K562 (cell line): Measurements from ENCODE around the gene LCN12. TPM values are rescaled to one million over a fixed set of nuclear protein-coding genes. Genes with fewer than 3 reads are reported as not detected.

ENCODE experiments used
- ARHGAP35 ChIP-seq: fragments of 450-650 bp; IDR thresholded peaks from 2 replicates; pipeline ENCODE4 v1.6.1; 2018; ENCODE audit not compliant: partially characterized antibody
- CBFB ChIP-seq: sonication (generic); formaldehyde crosslinking; IDR thresholded peaks from 2 replicates; pipeline ENCODE4 v1.4.0; 2020; ENCODE audit warnings: mild to moderate bottlenecking, missing genetic modification reagents
- NKRF ChIP-seq: fragments of 450-650 bp; IDR thresholded peaks from 2 replicates; pipeline ENCODE4 v1.6.1; 2016; ENCODE audit warnings: borderline replicate concordance
- NR1H2 ChIP-seq: sonication (generic); formaldehyde crosslinking; IDR thresholded peaks from 2 replicates; pipeline ENCODE4 v1.4.0; 2020; ENCODE audit warnings: mild to moderate bottlenecking, missing genetic modification reagents
- ZNF79 ChIP-seq: fragments of 250-450 bp; sonication (Bioruptor Pico); IDR thresholded peaks from 2 replicates; pipeline ENCODE4 v1.4.0; 2020; ENCODE audit warnings: low read depth, mild to moderate bottlenecking, moderate library complexity
- polyA plus RNA-seq, 8 experiments: library from polyadenylated mRNA; depleted of rRNA in 4 of 8; stranded (reverse) in 5 of 8; unstranded in 3 of 8; fragments of >200 nt; fragmentation: Nextera tagmentation in 2 of 8; fragmentation: Illumina TruSeq in 1 of 8; extraction: Ambion mirVana in 2 of 8; extraction: Trizol in 1 of 8; gene quantifications; 2 replicates each; pipeline versions ENCODE4 v1.2.1 to v1.2.3, GENCODE V29; 2011 to 2014; ENCODE audit warnings: inconsistent platforms in 1 of 8, missing spikeins in 1 of 8
- total RNA-seq, 7 experiments: library from RNA; depleted of rRNA in 6 of 7; stranded (reverse); fragments of >200 nt in 6 of 7; fragmentation: Illumina TruSeq in 2 of 7; extraction: Trizol in 2 of 7; gene quantifications; 2 replicates each; pipeline versions ENCODE4 v1.2.1 to v1.2.3, GENCODE V29; 2011 to 2021; ENCODE audit warnings: low replicate concordance in 1 of 7
- TF ChIP-seq, protein P1 (sequence below), 2 experiments: fragments of 450-650 bp; IDR thresholded peaks; 2 replicates each; pipeline ENCODE4 v1.6.1; 2016; ENCODE audit warnings: mild to moderate bottlenecking in 2 of 2, borderline replicate concordance in 1 of 2, low read depth in 1 of 2, moderate library complexity in 1 of 2
- TF ChIP-seq, protein P2 (sequence below): fragments of 150-350 bp; IDR thresholded peaks from 2 replicates; pipeline ENCODE4 v1.6.1; 2014; ENCODE audit warnings: low read depth, mild to moderate bottlenecking, low read length, borderline replicate concordance
- TF ChIP-seq, protein P3 (sequence below): IDR thresholded peaks from 3 replicates; pipeline ENCODE4 v1.6.1; 2011; ENCODE audit warnings: borderline replicate concordance, mild to moderate bottlenecking, moderate library complexity; ENCODE audit not compliant: insufficient read length; ENCODE audit errors: extremely low read depth

Gene LCN12
- total and polyA plus RNA-seq, 9 of the 15 experiments (the other 6 are each of a cell fraction or from before 2014, with no cell fraction given): 0.05 TPM; not detected in 8

DNA sequence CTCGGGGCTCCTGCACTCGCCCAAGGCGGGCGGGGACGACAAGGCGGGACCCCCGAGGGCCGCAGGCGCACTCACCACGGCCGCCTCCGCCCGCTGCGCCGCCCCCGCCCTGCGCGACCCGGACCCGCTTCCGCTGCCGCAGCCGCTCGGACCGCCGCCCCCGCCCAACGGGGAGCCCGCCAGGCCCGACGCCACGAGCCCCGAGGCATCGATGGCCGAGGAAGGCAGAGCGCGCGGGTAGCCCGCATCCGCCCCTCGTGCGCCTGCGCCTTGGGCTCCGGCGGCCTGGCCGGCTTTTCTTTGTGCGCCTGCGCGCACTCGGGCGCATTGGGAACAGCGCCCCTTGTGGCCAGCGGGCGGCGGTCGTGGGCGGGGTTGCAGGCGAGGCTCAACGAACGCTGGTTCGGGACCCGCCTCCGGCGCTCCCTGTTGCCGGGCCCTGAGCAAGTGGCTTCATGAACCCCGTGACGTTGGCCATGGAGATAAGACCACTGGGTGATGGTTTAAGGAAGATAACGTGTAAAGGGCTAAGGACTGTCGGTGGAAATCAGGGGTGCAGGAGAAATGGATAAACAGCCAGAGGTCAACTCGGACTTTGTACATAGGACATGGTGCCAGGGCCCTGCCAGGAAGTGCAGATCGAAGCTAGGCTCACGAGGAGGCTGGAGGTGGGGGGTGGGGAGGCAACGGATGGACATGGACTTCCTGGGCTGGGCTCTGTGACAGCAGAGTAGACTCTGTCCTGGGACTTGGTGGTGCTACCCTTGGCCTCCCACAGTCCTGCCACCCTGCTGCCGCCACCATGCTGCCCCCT, 7.3 kb upstream of the LCN12 start, which contains the start of the genes C8G and FBXW5 (continued):
- TF ChIP-seq NR1H2 (0 out of 2 replicates have a peak, but pooled peaks have one; percentile 72), CBFB (CRISPR knock-in tag) (no peak), NKRF (peak; percentile 50; the same call in 1 of the 2 replicates), ZNF79 (no peak), ARHGAP35 (no peak)
- TF ChIP-seq, protein P1, sequence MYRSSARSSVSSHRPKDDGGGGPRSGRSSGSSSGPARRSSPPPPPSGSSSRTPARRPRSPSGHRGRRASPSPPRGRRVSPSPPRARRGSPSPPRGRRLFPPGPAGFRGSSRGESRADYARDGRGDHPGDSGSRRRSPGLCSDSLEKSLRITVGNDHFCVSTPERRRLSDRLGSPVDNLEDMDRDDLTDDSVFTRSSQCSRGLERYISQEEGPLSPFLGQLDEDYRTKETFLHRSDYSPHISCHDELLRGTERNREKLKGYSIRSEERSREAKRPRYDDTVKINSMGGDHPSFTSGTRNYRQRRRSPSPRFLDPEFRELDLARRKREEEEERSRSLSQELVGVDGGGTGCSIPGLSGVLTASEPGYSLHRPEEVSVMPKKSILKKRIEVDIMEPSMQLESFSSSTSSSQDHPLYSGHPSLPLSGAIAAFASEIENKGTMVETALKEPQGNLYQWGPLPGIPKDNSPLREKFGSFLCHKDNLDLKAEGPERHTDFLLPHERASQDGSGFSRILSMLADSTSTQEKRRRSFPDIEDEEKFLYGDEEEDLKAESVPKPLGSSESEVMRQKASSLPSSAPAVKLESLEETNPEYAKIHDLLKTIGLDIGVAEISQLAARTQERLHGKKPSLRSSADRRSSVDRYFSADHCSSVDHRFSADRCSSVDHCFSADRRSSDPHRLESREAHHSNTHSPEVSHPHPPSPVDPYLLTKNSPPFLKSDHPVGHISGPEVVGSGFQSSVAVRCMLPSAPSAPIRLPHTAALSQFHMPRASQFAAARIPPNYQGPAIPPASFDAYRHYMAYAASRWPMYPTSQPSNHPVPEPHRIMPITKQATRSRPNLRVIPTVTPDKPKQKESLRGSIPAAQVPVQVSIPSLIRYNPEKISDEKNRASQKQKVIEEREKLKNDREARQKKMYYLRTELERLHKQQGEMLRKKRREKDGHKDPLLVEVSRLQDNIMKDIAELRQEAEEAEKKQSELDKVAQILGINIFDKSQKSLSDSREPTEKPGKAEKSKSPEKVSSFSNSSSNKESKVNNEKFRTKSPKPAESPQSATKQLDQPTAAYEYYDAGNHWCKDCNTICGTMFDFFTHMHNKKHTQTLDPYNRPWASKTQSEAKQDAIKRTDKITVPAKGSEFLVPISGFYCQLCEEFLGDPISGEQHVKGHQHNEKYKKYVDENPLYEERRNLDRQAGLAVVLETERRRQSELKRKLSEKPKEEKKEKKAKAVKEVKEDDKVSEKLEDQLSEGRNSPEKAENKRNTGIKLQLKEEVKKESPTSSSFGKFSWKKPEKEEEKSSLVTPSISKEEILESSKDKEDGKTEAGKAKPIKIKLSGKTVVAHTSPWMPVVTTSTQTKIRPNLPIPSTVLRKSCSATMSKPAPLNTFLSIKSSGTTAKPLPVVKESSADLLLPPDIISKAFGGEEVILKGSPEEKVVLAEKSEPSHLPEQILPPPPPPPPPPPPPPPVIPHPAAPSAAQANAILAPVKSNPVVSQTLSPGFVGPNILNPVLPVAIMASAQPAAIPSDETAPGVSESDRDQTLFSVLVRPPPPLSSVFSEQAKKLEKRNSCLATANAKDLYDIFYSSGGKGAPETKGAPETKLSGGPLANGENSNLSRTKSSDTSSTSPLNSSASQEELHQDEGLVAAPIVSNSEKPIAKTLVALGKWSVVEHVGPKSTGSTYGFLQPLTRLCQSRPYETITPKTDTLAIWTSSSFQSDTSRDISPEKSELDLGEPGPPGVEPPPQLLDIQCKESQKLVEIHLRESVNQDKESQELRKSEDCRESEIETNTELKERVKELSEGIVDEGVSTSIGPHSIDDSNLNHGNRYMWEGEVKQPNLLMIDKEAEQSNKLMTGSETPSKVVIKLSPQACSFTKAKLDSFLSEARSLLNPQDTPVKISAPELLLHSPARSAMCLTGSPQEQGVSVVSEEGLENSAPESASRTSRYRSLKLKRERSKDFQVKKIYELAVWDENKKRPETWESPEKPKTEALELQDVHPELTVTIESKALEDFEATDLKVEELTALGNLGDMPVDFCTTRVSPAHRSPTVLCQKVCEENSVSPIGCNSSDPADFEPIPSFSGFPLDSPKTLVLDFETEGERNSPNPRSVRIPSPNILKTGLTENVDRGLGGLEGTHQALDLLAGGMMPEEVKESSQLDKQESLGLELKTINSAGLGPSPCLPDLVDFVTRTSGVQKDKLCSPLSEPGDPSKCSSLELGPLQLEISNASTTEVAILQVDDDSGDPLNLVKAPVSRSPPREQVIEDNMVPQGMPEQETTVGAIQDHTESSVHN (IDR thresholded peaks at IDR 0.05; ENCODE audit: borderline replicate concordance in 1 of 2, low read depth in 1 of 2): no peak
- TF ChIP-seq, protein P2, sequence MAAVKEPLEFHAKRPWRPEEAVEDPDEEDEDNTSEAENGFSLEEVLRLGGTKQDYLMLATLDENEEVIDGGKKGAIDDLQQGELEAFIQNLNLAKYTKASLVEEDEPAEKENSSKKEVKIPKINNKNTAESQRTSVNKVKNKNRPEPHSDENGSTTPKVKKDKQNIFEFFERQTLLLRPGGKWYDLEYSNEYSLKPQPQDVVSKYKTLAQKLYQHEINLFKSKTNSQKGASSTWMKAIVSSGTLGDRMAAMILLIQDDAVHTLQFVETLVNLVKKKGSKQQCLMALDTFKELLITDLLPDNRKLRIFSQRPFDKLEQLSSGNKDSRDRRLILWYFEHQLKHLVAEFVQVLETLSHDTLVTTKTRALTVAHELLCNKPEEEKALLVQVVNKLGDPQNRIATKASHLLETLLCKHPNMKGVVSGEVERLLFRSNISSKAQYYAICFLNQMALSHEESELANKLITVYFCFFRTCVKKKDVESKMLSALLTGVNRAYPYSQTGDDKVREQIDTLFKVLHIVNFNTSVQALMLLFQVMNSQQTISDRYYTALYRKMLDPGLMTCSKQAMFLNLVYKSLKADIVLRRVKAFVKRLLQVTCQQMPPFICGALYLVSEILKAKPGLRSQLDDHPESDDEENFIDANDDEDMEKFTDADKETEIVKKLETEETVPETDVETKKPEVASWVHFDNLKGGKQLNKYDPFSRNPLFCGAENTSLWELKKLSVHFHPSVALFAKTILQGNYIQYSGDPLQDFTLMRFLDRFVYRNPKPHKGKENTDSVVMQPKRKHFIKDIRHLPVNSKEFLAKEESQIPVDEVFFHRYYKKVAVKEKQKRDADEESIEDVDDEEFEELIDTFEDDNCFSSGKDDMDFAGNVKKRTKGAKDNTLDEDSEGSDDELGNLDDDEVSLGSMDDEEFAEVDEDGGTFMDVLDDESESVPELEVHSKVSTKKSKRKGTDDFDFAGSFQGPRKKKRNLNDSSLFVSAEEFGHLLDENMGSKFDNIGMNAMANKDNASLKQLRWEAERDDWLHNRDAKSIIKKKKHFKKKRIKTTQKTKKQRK: no peak; the same call in 1 of the 2 replicates
- TF ChIP-seq, protein P3, sequence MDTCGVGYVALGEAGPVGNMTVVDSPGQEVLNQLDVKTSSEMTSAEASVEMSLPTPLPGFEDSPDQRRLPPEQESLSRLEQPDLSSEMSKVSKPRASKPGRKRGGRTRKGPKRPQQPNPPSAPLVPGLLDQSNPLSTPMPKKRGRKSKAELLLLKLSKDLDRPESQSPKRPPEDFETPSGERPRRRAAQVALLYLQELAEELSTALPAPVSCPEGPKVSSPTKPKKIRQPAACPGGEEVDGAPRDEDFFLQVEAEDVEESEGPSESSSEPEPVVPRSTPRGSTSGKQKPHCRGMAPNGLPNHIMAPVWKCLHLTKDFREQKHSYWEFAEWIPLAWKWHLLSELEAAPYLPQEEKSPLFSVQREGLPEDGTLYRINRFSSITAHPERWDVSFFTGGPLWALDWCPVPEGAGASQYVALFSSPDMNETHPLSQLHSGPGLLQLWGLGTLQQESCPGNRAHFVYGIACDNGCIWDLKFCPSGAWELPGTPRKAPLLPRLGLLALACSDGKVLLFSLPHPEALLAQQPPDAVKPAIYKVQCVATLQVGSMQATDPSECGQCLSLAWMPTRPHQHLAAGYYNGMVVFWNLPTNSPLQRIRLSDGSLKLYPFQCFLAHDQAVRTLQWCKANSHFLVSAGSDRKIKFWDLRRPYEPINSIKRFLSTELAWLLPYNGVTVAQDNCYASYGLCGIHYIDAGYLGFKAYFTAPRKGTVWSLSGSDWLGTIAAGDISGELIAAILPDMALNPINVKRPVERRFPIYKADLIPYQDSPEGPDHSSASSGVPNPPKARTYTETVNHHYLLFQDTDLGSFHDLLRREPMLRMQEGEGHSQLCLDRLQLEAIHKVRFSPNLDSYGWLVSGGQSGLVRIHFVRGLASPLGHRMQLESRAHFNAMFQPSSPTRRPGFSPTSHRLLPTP: peak; percentile 94
